ENCODE results near the gene BFSP2.
"Not testable (repeated sequence)": the region's sequence is repeated elsewhere in the genome, so short reads cannot be mapped to it uniquely, and the experiment has no call there.

BFSP2 gene

DNA sequence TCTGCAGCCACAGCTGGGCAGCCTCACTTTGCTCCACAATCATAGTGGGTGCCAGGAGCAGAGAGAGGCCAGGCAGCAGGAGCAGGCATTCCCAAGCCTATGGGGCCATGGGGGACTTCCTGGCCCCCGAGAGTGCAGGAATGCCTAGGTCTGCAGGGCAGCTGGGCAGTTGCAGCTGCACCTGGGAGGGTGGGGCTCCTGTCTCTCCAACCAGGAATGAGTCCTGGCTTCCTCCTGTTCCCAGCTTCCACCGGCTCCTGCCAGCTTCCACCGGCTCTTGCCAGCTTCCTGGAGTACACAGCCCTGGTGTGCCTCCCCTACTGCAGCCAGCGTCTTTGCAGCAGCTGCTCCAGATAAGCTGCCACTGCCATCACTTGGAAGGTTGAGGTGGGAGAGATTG lies 87.3 kb downstream of the BFSP2 start:
- DNase-seq: no peak

DNA sequence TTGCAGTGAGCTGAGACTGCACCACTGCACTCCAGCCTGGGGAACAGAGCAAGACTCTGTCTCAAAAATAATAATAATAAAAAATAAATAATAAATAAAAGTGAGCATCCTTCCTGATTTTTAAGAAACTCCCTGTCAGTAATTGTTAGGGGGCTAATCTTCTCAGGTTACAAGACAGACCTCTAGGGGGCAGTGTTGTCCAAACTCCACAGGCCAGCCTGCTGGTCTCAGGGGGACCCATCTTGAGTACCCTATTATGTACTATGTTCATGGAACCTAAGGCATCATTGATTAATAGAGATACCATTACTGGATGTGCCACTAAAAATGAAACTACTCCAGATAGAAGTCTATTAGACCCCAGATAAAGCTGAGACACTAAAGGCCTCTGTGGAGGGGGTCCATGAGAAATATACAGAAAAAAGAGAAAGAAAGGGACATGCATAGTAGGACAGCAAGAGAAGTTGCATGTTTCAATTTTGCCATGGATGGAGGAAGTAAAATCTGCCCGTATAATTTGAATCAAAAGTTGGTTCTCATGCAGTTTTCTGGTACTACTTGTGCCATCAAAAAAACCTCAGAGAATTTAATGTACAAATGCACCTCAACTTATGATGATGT lies 88.2 kb downstream of the BFSP2 start:
- peak; percentile 23 for DNase-seq

DNA sequence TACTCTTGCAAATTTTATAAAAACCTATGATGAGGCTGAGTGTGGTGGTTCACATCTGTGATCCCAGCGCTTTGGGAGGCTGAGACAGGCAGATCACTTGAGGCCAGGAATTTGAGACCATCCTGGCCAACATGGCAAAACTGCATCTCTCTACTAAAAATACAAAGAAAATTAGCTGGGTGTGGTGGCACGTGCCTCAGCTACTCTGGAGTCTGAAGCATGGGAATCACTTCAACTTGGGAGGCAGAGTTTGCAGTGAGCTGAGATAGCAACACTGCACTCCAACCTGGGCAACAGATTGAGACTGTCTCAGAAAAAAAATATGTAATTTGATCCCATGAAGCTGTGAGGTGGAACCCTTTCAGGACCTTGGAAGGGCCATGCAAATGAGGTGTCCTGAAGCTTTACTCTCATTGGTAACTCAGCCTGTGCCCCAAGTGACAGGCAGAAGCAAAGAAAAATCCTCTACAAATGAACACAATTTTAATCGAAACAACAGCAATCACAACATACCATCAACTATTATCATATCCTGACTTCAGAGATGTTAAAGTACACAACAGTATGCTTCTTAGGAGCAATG lies 89.0 kb downstream of the BFSP2 start:
- peak; percentile 52 for DNase-seq

DNA sequence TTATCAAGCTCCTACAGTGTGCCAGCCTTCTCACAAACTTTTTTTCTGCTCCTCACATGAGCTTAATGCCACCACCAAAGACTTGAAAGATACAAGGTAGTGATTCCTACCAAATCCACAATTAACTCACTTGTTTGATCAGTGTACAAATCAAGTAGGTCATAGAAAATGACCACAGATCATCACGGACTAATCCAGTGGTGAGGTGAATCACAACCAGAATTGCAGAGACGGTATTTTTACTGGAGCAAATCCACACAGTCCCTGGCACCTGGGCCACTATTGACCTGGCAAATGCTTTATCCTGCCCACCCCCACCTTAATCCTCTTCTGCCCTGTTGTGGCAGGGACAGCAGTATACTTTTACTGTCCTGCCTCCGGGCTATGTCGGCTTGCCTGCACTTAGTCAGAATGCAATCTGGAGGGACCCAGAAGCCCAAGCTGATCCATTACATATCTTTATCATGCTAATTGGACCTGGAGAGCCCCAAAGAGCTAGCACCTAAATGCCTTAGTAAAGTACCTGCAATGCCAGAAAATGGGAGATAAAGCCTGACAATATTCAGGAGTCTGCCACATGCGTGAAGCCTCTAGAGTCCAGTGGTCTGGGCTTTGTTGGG lies 89.7 kb downstream of the BFSP2 start:
- DNase-seq: no peak

DNA sequence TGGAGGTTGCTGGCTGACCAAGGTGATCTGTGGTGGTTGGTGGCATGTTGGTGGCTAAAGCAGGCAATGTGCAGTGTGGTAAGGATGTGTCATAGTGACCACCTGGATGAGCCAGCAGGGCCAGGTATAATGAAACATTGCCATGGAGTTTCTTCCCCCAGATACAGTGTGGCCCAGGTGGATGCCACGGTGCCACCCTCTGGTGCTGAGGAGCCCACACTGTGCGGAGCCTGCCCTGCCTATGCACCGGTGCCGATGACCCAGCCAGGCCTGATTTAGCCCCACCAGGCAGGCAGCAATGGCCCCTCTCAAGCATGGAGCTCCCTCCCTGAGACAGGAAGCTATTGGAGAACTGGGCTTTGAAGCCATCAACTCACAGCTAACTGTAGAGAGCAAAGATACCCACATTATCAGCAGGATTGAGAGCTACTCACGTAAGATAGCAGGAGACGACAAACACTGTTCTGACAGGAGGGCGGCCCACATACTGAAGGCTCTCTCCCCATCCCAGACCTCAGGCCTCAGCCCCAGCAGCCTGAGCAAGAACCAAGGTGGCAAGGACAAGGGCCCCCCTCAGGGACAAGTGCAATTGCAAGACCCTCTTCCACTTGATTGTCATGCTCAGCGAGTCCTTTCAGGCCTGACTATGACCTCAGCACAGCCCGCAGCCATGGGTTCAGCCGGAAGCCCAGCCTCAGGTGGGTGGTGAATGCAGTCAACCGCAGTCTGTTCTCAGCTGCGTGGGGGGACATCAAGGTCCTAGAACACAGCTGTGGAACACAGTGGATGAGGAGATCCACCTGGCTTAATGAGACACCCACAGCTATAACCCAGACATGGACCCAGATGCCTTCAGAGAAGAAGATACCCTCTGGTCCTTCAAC lies 90.9 kb downstream of the BFSP2 start:
- DNase-seq: no peak

DNA sequence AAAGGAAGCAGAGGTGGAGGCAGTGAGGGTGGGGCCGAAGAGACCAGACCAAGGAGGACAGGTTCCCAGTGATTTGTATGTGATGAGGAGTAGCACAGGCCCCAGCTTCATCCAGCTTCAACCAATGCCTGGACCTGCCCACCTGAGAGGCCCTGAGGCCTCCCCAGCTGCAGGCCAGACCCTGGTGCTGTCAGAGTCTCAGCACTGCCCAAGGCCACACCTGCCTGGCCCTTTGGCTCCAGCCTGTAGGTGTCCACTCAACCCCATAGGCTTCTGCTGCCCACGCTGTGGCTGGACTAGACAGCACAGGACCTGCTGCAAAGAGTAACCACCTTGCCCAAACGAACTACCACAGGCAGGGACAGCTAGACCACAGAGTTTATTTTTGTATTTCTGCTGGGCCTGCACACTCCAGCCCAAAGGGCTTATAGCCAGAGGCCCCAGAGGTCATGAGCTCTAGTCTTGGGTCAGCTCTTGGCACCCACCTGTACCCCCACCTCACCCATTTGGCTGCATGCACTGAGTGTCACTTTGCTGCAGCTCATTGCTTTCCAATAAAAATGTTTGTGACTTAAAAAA lies 91.7 kb downstream of the BFSP2 start:
- DNase-seq: no peak

DNA sequence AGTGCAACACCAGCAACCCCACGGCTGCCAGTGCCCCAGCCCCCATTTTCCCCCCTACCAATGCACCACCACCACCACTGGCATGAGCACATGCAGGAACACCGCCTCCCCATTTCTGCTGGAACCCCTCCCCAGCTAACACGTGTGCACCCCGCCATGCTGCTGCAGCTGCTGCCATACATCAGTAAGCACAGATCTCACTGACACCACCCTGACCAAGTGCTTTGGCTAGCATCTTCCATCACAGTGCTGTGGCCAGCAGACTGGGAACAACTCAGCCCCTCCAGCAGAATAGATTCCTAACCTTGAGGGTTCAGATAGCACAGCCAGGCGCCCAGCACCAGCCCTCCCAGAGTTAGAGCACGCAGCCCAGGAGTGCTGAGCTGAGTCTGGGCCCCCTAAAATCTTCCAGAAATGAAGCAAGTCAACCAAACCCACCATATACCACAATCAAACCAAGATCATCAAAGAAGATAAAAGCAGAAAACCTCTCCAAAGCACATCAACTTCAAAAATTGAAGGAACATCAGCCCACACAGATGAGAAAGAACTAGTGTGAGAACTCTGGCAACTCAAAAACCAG lies 92.4 kb downstream of the BFSP2 start:
- DNase-seq: no peak

DNA sequence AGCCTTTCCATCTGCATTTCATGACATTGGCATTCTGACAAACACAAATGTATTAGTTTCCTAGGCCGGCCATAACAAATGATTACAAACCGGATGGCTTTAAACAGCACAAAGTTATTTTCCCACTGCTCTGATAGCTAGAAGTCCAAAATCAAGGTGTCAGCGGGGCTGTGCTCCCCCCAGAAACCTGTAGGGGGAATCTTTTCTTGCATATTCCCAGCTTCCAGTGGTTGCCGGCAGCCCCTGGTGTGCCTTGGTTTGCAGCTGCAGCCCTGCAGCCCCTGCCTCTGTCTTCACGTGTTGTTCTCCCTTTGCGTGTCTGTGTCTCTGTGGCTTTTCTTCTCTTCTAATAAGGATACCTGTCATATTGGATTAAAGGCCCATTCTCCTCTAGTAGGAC lies 94.6 kb downstream of the BFSP2 start:
- DNase-seq: peak; percentile 32

DNA sequence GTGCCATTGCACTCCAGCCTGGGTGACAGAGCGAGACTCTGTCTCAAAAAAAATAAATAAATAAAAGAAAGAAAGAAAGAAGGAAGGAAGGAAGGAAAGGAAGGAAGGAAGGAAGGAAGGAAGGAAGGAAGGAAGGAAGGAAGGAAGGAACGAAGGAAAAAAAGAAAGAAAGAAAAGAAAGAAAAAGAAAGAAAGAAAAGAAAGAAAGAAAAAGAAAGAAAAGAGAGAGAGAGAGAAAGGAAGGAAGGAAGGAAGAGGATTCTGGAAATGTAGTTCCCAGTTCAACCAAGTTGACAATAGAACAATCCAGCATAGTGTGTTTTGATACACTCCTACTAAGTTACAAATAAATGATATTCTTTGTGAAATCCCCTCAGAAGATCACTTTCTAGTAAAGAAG lies 102.7 kb downstream of the BFSP2 start:
- DNase-seq: not testable (repeated sequence)

DNA sequence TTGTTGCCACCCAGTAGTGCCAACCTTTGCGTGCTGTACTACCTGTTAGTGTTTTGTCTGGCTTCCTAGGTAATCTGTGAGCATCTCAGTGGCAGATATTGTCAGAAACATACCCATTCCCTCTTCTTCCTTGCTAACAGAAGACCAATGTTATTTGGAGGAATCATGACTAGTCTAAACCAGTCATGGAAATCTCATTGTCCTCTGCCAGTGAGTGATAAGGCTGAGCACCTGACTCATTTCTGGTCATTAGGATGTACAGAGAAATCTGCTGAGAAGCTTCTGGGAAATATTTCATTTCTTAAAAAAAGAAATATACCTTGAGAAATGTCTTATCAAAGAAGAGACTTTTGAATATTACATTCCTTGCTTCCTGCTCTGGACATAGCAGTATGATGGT lies 103.6 kb downstream of the BFSP2 start:
- DNase-seq: no peak

DNA sequence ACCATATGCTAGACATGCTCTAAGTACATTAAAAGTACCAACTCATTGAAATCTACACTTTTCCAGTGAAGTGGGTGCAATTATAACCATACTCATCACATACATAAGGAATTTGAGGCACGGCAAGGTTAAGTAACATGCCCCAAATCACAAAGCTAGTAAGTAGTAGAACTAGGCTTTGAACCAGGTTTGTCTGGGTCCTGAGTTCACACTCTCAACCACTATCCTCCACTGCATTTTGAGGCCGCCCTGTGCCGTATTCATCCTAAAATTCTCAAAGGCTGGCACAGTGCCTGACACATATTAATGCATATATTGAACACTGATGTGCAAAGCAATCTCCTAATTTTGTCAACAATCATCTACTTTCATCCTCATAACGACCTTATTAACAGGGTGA lies 104.9 kb downstream of the BFSP2 start:
- no peak for DNase-seq

DNA sequence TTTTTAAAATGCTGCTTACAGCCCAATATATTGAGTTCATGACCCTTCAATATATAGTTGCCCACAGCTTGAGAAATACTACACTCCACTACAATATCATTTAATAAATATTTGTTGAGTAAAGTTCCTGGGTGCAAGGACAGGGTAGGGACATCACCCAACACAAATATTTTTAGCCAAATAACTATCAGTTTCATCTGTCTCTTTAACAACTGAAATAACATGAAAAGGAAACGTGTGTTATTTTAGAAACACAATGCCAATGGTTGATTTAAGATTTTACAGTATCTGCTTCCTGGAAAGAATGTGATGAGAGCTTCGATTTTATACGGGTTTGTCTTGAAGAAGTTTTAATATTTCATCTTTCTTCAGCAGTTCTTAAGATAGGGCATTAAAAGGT lies 106.0 kb downstream of the BFSP2 start:
- no peak for DNase-seq

DNA sequence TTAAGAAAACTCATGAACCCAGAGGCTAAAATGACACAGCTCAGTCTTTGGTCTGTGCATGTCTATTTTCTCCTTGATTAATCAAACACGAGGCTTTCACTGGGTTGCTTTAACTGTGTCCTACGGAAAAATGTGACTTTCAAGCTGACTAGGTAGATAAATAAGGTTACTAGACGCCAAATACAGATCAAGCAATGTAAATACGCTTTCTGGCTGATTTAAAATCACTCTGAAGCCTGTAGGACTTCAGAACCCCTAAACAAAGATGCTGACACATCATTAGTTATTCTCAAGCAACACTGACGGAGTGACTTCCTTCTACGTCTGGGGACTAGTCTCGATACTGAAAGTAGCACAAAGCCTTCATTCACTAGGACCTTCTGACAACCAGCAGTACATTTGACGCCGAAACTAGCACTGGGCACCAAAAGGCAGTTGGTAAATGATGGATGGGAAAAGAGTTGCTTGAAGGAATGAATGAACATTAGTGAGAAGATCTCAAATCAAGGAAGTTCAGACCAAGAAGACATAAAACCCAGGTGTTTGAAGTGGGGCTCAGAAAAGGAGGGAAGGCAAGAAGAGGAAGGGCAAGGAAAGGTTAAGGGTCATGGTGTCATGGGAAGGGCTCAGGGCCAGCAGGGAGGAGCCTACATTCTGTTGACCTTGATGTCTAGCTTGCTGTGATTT lies 106.5 kb downstream of the BFSP2 start:
- DNase-seq: no peak

DNA sequence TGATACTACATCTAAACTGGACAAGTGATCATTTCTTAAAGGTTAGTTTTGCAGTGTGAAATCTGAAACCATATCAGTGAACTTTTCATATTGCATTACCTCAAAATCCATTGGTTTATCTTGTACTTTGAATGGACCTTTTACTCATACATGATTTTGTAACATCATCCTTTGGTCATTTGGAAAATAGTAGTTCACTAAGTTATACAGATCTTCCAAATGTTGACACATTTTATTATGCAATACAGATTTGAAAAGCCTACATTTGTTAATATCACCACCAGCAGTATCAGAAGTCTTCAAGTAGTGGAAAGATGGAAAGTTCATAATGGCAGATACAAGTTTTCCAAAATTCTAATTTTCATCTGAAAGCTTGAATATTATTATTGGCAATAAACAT lies 109.6 kb downstream of the BFSP2 start:
- DNase-seq: no peak

DNA sequence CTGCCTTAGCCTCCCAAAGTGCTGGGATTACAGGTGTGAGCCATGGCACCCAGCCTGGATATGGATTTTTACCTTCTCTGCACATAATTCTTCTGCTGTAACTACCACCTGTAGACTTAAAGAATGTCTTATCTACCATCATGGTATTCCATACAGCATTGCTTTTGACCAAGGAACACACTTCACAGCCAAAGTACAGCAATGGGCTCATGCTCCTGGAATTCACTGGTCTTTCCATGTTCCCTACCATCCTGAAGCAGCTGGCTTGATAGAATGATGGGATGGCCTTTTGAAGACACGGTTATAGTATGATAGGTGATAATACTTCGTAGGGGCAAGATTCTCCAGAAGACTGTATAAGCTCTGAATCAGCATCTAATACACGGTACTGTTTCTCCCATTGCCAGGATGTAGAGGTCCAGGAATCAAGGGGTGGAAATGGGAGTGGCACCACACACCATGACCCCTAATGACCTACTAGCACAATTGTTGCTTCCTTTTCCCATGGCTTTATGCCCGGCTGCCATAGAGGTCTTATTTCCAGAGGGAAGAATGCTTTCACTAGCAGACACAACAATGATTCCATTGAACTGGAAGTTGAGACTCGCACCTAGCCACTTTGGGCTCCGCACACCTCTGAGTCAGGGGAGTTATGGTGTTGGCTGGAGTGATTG lies 112.7 kb downstream of the BFSP2 start:
- no peak for DNase-seq

DNA sequence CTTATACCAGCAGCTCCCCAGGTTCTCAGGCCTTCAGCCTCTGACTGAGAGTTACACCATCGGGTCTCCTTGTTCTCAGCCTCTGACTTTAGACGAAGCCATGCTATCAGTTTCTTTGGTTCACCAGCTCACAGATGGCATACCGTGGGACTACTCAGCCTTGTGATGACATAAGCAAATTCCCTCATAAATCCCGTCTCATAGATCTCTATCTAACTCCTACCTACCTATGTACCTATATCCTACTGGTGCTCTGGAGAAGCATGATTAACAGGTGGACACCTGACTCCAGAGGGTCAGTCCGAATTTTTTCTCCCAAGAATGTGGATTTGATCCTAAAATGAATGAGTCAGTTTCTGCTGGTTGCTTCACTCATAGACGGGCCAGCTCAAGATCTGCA lies 114.6 kb downstream of the BFSP2 start:
- DNase-seq: no peak

DNA sequence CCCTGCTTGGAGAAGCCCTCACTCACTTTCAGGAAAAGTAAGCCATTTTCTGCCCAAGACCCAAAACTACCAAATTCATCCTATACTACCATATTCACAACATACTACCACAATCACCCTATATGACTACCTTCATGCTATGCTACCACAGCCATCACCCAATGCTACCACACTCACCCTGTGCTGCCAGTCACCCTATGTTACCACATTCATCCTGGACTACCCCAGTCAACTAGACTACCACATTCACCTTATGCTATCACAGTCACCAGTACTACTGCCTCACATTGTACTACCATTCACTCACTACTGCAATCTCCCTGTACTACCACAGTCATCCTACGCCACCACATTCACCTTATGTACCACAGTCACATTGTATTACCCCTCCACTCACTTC lies 115.3 kb downstream of the BFSP2 start:
- DNase-seq: no peak

DNA sequence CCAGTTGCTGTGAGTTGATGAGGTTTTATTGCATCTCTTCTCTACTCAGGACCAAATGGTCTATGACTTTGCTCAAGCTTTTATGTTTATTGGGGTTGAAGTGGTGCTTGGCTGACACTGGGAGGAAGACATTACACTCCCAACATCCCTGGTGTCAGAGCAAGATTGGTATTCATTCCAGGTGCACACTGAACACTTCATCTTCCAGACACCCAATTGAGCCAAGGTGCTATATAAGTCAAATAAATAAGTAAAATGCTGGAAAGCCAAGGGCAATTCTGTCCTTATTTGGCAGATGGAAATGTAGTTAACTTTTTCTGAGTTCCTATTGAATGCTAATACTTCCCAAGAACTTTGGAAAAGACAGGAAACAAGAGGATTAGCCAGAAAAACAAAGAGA lies 120.4 kb downstream of the BFSP2 start:
- DNase-seq: no peak

DNA sequence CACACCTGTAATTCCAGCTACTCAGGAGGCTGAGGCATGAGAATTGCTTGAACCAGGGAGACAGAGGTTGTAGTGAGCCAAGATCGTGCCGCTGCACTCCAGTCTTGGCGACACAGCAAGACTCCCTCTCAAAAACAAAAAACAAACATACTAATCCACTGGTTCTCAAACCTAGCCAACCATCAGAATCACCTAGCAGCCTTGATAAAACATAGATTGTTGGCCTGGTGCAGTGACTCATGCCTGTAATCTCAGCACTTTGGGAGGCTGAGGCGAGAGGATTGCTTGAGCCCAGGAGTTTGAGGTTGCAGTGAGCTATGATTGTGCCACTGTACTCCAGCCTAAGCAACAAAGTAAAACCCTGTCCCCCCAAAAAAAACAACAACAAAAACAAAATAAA lies 121.1 kb downstream of the BFSP2 start:
- not testable (repeated sequence) for DNase-seq

DNA sequence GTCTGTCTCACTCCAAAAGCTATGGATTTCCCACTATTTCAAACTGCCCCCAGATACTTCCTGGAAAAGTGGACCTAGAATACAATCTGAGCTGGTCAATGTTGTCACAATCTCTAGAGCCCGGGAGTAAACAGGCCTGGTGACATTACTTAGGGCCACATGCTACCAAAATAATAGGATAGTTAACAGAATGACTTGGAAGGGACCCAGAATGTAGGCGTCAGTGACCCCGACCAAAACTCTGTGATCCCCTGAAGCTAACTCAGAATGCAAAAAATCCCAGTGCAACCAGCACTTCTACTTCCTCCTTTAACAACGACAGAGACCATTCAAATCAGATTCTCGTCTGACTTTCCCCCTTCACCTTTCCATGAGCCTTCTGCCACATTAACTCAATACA lies 122.1 kb downstream of the BFSP2 start:
- DNase-seq: no peak

DNA sequence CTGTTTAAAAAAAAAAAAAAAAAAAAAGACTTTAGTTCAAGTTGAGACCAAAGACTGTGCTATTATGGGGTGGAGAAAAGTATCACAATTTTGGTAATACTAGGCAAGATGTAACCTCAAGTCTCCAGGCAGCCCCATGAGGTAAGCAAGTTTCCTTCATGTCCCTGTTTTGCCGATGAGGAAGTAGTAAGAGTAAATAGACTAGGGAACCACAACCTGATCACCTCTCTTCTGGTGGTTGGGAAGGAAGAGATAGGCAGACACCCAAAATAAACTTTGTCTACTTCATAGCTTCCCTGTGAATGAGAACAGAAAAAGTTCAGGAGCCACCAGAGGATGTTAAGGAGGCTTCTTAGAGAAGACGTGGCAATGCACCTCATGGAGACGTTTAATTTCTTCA lies 123.9 kb downstream of the BFSP2 start:
- DNase-seq: not testable (repeated sequence)

All from fibroblast of upper back skin (primary cell).